WTC11 (cell line): Measurements from ENCODE around the gene WRAP73.

Experiments
- ATF3 ChIP-seq: sonication (generic); formaldehyde crosslinking; conservative IDR thresholded peaks from 2 replicates; pipeline ENCODE4 v1.8.1; 2022; ENCODE audit warnings: mild to moderate bottlenecking, missing genetic modification reagents
- CREB1 ChIP-seq: sonication (generic); formaldehyde crosslinking; IDR thresholded peaks from 2 replicates; pipeline ENCODE4 v1.8.0; 2023; ENCODE audit warnings: mild to moderate bottlenecking, missing genetic modification reagents
- CTCF ChIP-seq: fragments of 200-600 bp; IDR thresholded peaks from 2 replicates; pipeline ENCODE4 v1.8.0; 2022; ENCODE audit warnings: antibody characterized with exemption
- FOXP1 ChIP-seq: sonication (generic); formaldehyde crosslinking; IDR thresholded peaks from 2 replicates; pipeline ENCODE4 v1.8.0; 2022; ENCODE audit warnings: missing genetic modification reagents, mild to moderate bottlenecking, moderate library complexity, borderline replicate concordance
- GRHL2 ChIP-seq: fragments of 250-450 bp; sonication (Bioruptor Pico); IDR thresholded peaks from 2 replicates; pipeline ENCODE4 v1.8.0; 2022; ENCODE audit warnings: mild to moderate bottlenecking, moderate library complexity; ENCODE audit not compliant: insufficient replicate concordance, severe bottlenecking
- IRF1 ChIP-seq: sonication (generic); formaldehyde crosslinking; IDR thresholded peaks from 2 replicates; pipeline ENCODE4 v1.8.0; 2023; ENCODE audit warnings: missing genetic modification reagents
- JUN ChIP-seq: sonication (generic); formaldehyde crosslinking; IDR thresholded peaks from 2 replicates; pipeline ENCODE4 v1.8.0; 2023; ENCODE audit warnings: mild to moderate bottlenecking, missing genetic modification reagents
- NFE2L1 ChIP-seq: sonication (generic); formaldehyde crosslinking; IDR thresholded peaks from 2 replicates; pipeline ENCODE4 v1.8.1; 2023; ENCODE audit warnings: missing genetic modification reagents
- NR1H2 ChIP-seq: sonication (generic); formaldehyde crosslinking; IDR thresholded peaks from 2 replicates; pipeline ENCODE4 v1.9.0; 2021; ENCODE audit warnings: mild to moderate bottlenecking, moderate library complexity, missing genetic modification reagents
- SMAD3 ChIP-seq: sonication (generic); formaldehyde crosslinking; IDR thresholded peaks from 2 replicates; pipeline ENCODE4 v1.8.0; 2022; ENCODE audit warnings: missing genetic modification reagents, mild to moderate bottlenecking, borderline replicate concordance
- SP1 ChIP-seq: sonication (generic); formaldehyde crosslinking; conservative IDR thresholded peaks from 2 replicates; pipeline ENCODE4 v1.8.1; 2022; ENCODE audit warnings: missing genetic modification reagents
- TEAD4 ChIP-seq: sonication (generic); formaldehyde crosslinking; IDR thresholded peaks from 2 replicates; pipeline ENCODE4 v1.8.0; 2022; ENCODE audit warnings: mild to moderate bottlenecking, missing genetic modification reagents
- USF2 ChIP-seq: sonication (generic); formaldehyde crosslinking; IDR thresholded peaks from 2 replicates; pipeline ENCODE4 v1.8.1; 2023; ENCODE audit warnings: mild to moderate bottlenecking, missing genetic modification reagents, moderate library complexity
- ZNF232 ChIP-seq: sonication (generic); formaldehyde crosslinking; IDR thresholded peaks from 2 replicates; pipeline ENCODE4 v1.8.0; 2022; ENCODE audit warnings: mild to moderate bottlenecking, missing genetic modification reagents

- TF ChIP-seq NR1H2 (CRISPR knock-in tag) (no peak), CTCF (no peak), USF2 (CRISPR knock-in tag) (no peak), CREB1 (CRISPR knock-in tag) (no peak), ATF3 (no peak), IRF1 (CRISPR knock-in tag) (no peak), JUN (CRISPR knock-in tag) (no peak), GRHL2 (no peak), ZNF232 (CRISPR knock-in tag) (no peak), NFE2L1 (CRISPR knock-in tag) (no peak), SP1 (CRISPR knock-in tag) (no peak), FOXP1 (CRISPR knock-in tag) (no peak), TEAD4 (CRISPR knock-in tag) (no peak), SMAD3 (CRISPR knock-in tag) (no peak)
These were observed 49.7 kb upstream of the WRAP73 start for GRCh38 chr1:3699596-3699995.
